Spinal cord (tissue), 4 donors: ENCODE measurements around the gene GRIK1. TPM values are rescaled to one million over a fixed set of nuclear protein-coding genes. Genes with fewer than 3 reads are reported as not detected.

Experiments
- polyA plus RNA-seq, 2 donors: library from polyadenylated mRNA; unstranded; fragments of 120-200 nt; gene quantifications; one replicate each; pipeline ENCODE4 v1.2.1, GENCODE V29; 2013; ENCODE audit not compliant: insufficient read length in 2 of 2
- total RNA-seq, 2 donors: library from RNA; depleted of rRNA in 1 of 2; stranded (reverse); fragments of 120-200 nt in 1 of 2; fragments of >200 nt in 1 of 2; gene quantifications; one replicate each; pipeline versions ENCODE4 v1.2.3 to v1.2.4, GENCODE V29; 2013 to 2014

GRIK1 gene
- total and polyA plus RNA-seq, 4 donors: 12.0 to 35.0 (median 29.6) TPM

Other genes starting within 250 kb of the GRIK1 start
- not detected for gene CLDN17, start 226.8 kb upstream of the GRIK1 start, total RNA-seq
- not detected for gene CLDN17, start 226.8 kb upstream of the GRIK1 start, polyA plus RNA-seq